Astrocyte (in vitro differentiated cells and primary cell): Measurements from ENCODE around the gene VPS37C. TPM values are rescaled to one million over a fixed set of nuclear protein-coding genes. Genes with fewer than 3 reads are reported as not detected.
"Not testable (repeated sequence)": the region's sequence is repeated elsewhere in the genome, so short reads cannot be mapped to it uniquely, and the experiment has no call there.

Source experiments
- DNase-seq: peaks from one replicate; pipeline ENCODE4 v3.0.0-alpha.2; 2010; ENCODE audit warnings: low read depth
- FAIRE-seq: peaks from 2 replicates; lab custom pipeline; 2011; peaks lifted over from hg19 to GRCh38; lab: Jason Lieb, UNC
- H2AFZ ChIP-seq: 2 replicates; pipeline ENCODE4 v1.6.0; 2012; ENCODE audit warnings: low read depth, low read length, inconsistent platforms
- H3K27ac ChIP-seq: 2 replicates; pipeline ENCODE4 v1.5.1; 2011; ENCODE audit warnings: low read depth, low read length, inconsistent platforms
- H3K27me3 ChIP-seq: 2 replicates; pipeline ENCODE4 v1.6.0; 2011; ENCODE audit warnings: low read length, inconsistent platforms; ENCODE audit not compliant: insufficient read depth
- H3K36me3 ChIP-seq: 2 replicates; pipeline ENCODE4 v1.5.1; 2011; ENCODE audit warnings: low read length, inconsistent platforms; ENCODE audit not compliant: insufficient read depth
- H3K4me1 ChIP-seq: 2 replicates; pipeline ENCODE4 v1.5.1; 2011; ENCODE audit warnings: low read length, inconsistent platforms; ENCODE audit not compliant: insufficient read depth
- H3K4me2 ChIP-seq: 2 replicates; pipeline ENCODE4 v1.6.0; 2012; ENCODE audit warnings: low read length, inconsistent platforms
- H3K4me3 ChIP-seq: 2 replicates; pipeline ENCODE4 v1.5.1; 2011; ENCODE audit warnings: low read depth, mild to moderate bottlenecking, low read length, inconsistent platforms; ENCODE audit not compliant: insufficient read depth
- H3K79me2 ChIP-seq: 2 replicates; pipeline ENCODE4 v1.6.0; 2012; ENCODE audit warnings: mild to moderate bottlenecking, low read length, inconsistent platforms; ENCODE audit not compliant: insufficient read depth
- H3K9ac ChIP-seq: 2 replicates; pipeline ENCODE4 v1.6.0; 2012; ENCODE audit warnings: mild to moderate bottlenecking, low read length, inconsistent platforms
- H3K9me3 ChIP-seq: 2 replicates; pipeline ENCODE4 v1.5.1; 2012; ENCODE audit warnings: low read depth, mild to moderate bottlenecking, low read length, inconsistent platforms; ENCODE audit not compliant: insufficient read depth
- H4K20me1 ChIP-seq: 2 replicates; pipeline ENCODE4 v1.6.0; 2012; ENCODE audit warnings: low read length, inconsistent platforms; ENCODE audit not compliant: insufficient read depth
- H3K27ac Mint-ChIP-seq: one replicate; pipeline ENCODE4 v1.8.0; 2021; ENCODE audit warnings: mild to moderate bottlenecking, mixed read lengths; ENCODE audit not compliant: unreplicated experiment
- H3K27me3 Mint-ChIP-seq: one replicate; pipeline ENCODE4 v1.8.0; 2021; ENCODE audit warnings: low read depth, mixed read lengths; ENCODE audit not compliant: unreplicated experiment
- H3K36me3 Mint-ChIP-seq: one replicate; pipeline ENCODE4 v1.8.0; 2021; ENCODE audit warnings: low read depth, mixed read lengths; ENCODE audit not compliant: unreplicated experiment
- H3K4me1 Mint-ChIP-seq: one replicate; pipeline ENCODE4 v1.8.0; 2021; ENCODE audit warnings: low read depth, mixed read lengths; ENCODE audit not compliant: unreplicated experiment
- H3K4me3 Mint-ChIP-seq: one replicate; pipeline ENCODE4 v1.8.0; 2021; ENCODE audit warnings: mild to moderate bottlenecking, moderate library complexity, mixed read lengths; ENCODE audit not compliant: unreplicated experiment
- H3K9me3 Mint-ChIP-seq: one replicate; pipeline ENCODE4 v1.8.0; 2021; ENCODE audit warnings: mild to moderate bottlenecking, mixed read lengths; ENCODE audit not compliant: unreplicated experiment
- CTCF ChIP-seq: IDR thresholded peaks from 2 replicates; pipeline ENCODE4 v1.5.1; 2011; ENCODE audit warnings: low read depth, mild to moderate bottlenecking, inconsistent platforms, low read length, moderate library complexity; ENCODE audit not compliant: insufficient read depth
- EZH2 ChIP-seq: IDR thresholded peaks from 2 replicates; pipeline ENCODE4 v1.6.1; 2012; ENCODE audit warnings: mild to moderate bottlenecking, low read length, inconsistent platforms; ENCODE audit not compliant: insufficient read depth
- total RNA-seq: library from RNA; stranded (reverse); gene quantifications from 2 replicates; pipeline ENCODE4 v1.2.1, GENCODE V29; 2021

Gene VPS37C
- total RNA-seq, 1 donor from 2014 or later, result 18.1 TPM

GRCh38 chr11:61202950-61203746 is 41.9 kb upstream of the VPS37C start, which contains the start of gene PGA3:
TSS of gene PGA3 (plus strand) at chr11:61203515. CDS start at chr11:61203565, 50 bp downstream.
- not testable (repeated sequence) for H3K4me2 ChIP-seq, H3K27ac Mint-ChIP-seq, H3K36me3 Mint-ChIP-seq, H2AFZ ChIP-seq, FAIRE-seq, H3K79me2 ChIP-seq, H3K27ac ChIP-seq, H3K4me1 ChIP-seq, H3K4me3 ChIP-seq, H4K20me1 ChIP-seq, H3K9me3 ChIP-seq, DNase-seq, H3K36me3 ChIP-seq, H3K9me3 Mint-ChIP-seq, H3K4me3 Mint-ChIP-seq, H3K27me3 ChIP-seq, H3K4me1 Mint-ChIP-seq, H3K9ac ChIP-seq
- H3K27me3 Mint-ChIP-seq, result peaks cover 43% of the 10 kb centered on the region

GRCh38 chr11:61201476-61201875 is 40.2 kb upstream of the VPS37C start:
- peaks cover 43% of the 10 kb centered on the region for H3K27me3 Mint-ChIP-seq
- H3K36me3 Mint-ChIP-seq, result no peaks in the 10 kb centered on the region
- H3K27ac ChIP-seq, result no peak overlapping the region
- TF ChIP-seq EZH2, result no peak
- DNase-seq (no peak), FAIRE-seq (no peak)
- no peaks in the 10 kb centered on the region for H3K36me3 ChIP-seq
- no peak overlapping the region for H3K9ac ChIP-seq
- no peak overlapping the region for H3K27ac Mint-ChIP-seq
- H3K9me3 Mint-ChIP-seq, result peaks cover 10% of the 10 kb centered on the region
- no peaks in the 10 kb centered on the region for H3K9me3 ChIP-seq
- peaks cover 10% of the 10 kb centered on the region for H3K27me3 ChIP-seq
- H3K4me1 Mint-ChIP-seq, result no peaks in the 10 kb centered on the region
- no peak overlapping the region for H2AFZ ChIP-seq
- H4K20me1 ChIP-seq, result no peaks in the 10 kb centered on the region
- H3K79me2 ChIP-seq, result no peaks in the 10 kb centered on the region
- no peak overlapping the region for H3K4me3 Mint-ChIP-seq
- H3K4me2 ChIP-seq, result no peak overlapping the region
- H3K4me1 ChIP-seq, result no peaks in the 10 kb centered on the region
- H3K4me3 ChIP-seq, result no peak overlapping the region

GRCh38 chr11:61198948-61199523 is 37.8 kb upstream of the VPS37C start:
- no peaks in the 10 kb centered on the region for H3K79me2 ChIP-seq
- no peak overlapping the region for H3K4me3 Mint-ChIP-seq
- H3K4me1 Mint-ChIP-seq, result no peaks in the 10 kb centered on the region
- DNase-seq (no peak), FAIRE-seq (no peak)
- no peaks in the 10 kb centered on the region for H3K9me3 ChIP-seq
- H3K4me1 ChIP-seq, result no peaks in the 10 kb centered on the region
- no peak overlapping the region for H3K27ac ChIP-seq
- peaks cover 10% of the 10 kb centered on the region for H3K9me3 Mint-ChIP-seq
- no peak overlapping the region for H3K9ac ChIP-seq
- no peak overlapping the region for H2AFZ ChIP-seq
- no peak overlapping the region for H3K4me3 ChIP-seq
- peaks cover 15% of the 10 kb centered on the region for H3K27me3 ChIP-seq
- no peaks in the 10 kb centered on the region for H4K20me1 ChIP-seq
- no peak overlapping the region for H3K27ac Mint-ChIP-seq
- peaks cover 48% of the 10 kb centered on the region for H3K27me3 Mint-ChIP-seq
- H3K36me3 Mint-ChIP-seq, result no peaks in the 10 kb centered on the region
- H3K4me2 ChIP-seq, result no peak overlapping the region
- no peaks in the 10 kb centered on the region for H3K36me3 ChIP-seq
- no peak for TF ChIP-seq CTCF
- no peak for TF ChIP-seq EZH2
